GM12801 (cell line): ENCODE measurements around the gene TBC1D8.

Source experiments
- TF ChIP-seq, protein P1 (sequence below): IDR thresholded peaks from one replicate; pipeline ENCODE4 v1.5.1; 2011; ENCODE audit warnings: control low read depth; ENCODE audit not compliant: insufficient read length; ENCODE audit errors: extremely low read depth

The TBC1D8 gene

DNA sequence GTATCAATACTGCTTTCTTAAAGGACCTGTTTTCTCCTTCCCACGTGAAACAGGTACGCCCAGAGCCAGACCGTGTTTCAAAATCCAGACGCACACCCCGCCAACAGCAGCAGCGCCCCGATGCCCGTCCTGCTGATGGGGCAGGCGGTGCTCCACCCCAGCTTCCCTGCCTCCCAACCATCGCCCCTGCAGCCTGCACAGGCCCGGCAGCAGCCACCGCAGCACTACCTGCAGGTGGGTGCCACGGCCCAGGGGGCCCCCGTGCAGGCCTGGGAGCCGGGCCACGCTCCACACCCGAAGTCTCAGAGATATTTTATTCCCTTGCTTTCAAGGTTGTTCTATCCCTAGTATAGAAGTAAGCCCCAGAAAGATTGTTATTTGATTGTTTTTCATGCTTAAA, 157.9 kb downstream of the TBC1D8 start:
- TF ChIP-seq, protein P1, sequence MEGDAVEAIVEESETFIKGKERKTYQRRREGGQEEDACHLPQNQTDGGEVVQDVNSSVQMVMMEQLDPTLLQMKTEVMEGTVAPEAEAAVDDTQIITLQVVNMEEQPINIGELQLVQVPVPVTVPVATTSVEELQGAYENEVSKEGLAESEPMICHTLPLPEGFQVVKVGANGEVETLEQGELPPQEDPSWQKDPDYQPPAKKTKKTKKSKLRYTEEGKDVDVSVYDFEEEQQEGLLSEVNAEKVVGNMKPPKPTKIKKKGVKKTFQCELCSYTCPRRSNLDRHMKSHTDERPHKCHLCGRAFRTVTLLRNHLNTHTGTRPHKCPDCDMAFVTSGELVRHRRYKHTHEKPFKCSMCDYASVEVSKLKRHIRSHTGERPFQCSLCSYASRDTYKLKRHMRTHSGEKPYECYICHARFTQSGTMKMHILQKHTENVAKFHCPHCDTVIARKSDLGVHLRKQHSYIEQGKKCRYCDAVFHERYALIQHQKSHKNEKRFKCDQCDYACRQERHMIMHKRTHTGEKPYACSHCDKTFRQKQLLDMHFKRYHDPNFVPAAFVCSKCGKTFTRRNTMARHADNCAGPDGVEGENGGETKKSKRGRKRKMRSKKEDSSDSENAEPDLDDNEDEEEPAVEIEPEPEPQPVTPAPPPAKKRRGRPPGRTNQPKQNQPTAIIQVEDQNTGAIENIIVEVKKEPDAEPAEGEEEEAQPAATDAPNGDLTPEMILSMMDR: no peak

- TF ChIP-seq, protein P1: no peak
Measured at GRCh38 chr2:100992262-100992661, 158.9 kb downstream of the TBC1D8 start.

- TF ChIP-seq, protein P1: no peak
Measured at GRCh38 chr2:100991404-100991773, 159.8 kb downstream of the TBC1D8 start.

GRCh38 chr2:100990650-100991403, 160.4 kb downstream of the TBC1D8 start:
- TF ChIP-seq, protein P1: no peak

DNA sequence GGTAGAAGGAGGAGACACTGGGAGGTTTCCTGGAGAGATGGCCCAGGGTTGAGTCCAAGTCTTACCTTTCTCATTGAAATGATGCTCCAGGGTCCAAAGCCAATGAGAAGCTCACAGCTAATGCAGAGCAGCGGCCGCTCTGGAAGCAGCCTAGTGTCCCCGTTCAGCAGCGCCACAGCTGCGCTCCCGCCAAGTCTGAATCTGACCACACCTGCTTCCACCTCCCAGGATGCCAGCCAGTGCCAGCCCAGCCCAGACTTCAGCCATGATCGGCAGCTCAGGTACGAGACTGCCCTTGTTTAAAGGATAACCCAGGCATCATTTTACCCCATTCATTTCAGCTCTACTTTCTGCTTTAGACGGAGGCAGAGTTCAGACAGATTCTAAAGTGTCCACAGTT, 161.0 kb downstream of the TBC1D8 start:
- TF ChIP-seq, protein P1: no peak

GRCh38 chr2:100989666-100990065, 161.5 kb downstream of the TBC1D8 start:
- TF ChIP-seq, protein P1: no peak

GRCh38 chr2:100988630-100989417, 162.4 kb downstream of the TBC1D8 start:
- TF ChIP-seq, protein P1: no peak
